CD4-positive, alpha-beta T cell treated with Interleukin-4 for 1 hour (primary cell): ENCODE results near the gene TBC1D19.

Experiments
- DNase-seq, 2 donors: peaks; one replicate each; pipeline ENCODE4 v3.0.0-alpha.2; 2020 to 2022

The TBC1D19 gene

DNA sequence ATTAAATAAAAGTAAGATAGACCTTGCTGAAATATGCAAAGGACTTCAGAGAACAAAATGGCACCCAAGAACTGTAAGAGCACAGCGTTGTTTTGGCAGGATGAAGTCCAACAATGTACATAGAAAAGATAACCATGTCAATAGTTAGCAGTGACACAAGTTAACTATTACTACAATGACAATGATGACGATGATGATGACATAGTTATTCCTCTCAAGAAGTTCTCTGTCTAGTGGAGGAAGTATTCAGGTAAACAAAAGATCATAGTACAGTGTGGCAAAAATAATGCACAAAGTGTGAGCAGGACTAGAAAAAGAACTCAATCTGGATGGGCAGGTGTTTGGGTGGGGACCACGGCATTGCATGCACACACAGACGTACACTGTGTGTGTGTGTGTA is 201.4 kb downstream of the TBC1D19 start:
- no peak for DNase-seq

DNA sequence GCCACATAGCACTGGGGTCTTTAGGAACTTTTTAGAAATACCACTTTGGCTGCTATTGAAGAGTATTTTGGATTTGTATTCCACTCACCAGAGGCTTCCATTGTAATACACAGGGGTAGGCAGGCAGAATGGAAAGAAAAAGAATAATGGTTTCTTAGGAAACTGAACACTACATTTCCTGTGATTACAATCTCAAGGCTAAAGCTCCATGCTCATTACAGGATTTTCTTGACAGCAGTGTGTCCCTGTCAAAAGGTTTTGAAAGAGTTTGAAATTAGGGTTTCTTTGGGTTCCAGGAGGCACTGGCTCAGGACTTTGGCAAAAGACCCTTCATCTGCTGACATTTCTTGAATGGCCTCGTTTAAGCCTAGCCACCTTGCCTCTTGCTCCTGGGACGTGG is 201.9 kb downstream of the TBC1D19 start:
- DNase-seq: no peak

DNA sequence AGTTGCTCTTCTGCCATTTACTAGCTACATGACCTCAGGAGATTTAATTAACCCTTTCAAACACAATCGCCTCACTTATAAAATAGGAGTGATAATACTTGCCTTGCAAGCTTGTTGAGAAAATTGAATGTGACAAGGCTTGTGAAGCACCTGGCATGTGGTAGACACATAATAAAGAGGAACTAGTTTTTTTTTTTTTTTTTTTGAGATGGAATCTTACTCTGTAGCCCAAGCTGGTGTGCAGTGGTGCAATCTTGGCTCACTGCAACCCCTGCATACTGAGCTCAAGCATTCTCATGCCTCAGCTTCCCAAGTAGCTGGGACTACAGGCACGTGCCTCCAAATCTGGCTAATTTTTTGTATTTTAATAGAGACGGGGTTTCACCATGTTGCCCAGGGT is 203.0 kb downstream of the TBC1D19 start:
- DNase-seq: no peak

GRCh38 chr4:26787461-26788340 is 203.8 kb downstream of the TBC1D19 start:
- peak; percentile 34 to 35 for DNase-seq

DNA sequence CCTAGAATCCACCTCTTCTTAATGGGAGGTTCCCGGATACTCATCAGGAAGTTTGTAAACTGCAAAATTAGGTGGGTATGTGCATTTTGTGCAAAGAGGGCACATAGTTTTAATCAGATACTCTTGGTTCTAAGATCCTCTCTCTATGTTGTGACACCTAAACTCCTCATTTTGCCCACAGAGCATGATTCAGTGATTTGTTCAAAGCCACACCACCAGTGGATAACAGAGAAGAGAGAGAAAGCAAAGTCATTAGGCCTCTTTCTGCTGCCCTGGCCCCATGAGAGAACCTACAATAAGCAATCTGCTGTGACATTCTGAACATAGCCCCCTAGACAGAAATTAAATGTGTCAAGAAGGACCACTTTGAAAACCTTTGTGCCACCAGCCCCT is 204.5 kb downstream of the TBC1D19 start:
- no peak for DNase-seq

- DNase-seq: no peak
Observed at GRCh38 chr4:26789208-26789607, 205.3 kb downstream of the TBC1D19 start.

- DNase-seq: no peak
Observed at GRCh38 chr4:26791346-26791745, 207.5 kb downstream of the TBC1D19 start.

DNA sequence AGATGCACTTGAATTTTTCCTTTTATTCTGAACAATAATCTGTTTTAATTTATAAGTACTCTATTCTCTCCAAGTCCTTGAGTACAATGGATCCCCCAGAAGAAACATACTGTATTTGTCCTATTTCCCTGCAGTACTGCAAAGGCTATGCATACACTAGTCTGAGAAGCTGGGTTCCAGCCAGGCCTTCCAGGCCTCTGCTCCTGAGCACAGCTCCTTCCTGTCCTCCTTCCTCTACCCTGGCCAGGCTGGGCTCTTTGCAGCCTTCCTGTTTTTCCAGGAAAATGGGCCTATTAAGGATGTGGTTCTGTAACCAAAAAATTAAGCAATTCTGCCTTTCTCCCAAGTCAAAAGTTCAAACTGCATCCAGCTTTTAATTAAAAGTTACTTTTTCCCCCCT is 208.8 kb downstream of the TBC1D19 start:
- DNase-seq: no peak

DNA sequence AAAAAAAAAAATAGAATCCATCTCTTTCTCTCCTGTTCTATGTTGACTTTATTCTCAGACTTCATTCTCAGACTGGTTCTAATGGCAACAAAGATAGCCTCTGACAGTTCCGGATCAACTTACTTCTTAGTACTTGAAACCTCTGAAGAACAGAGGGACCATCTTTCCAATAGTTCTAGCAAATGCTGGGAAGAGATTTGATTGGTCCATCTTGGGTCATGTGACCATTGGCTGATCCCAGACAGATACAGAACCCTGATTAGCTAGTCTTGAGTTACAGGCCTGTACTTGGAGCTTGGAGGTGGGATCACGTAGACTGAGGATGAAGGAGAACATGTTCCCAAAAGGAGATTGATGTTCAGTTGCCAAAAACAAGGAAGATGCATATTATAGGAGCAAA is 209.9 kb downstream of the TBC1D19 start:
- no peak for DNase-seq

DNA sequence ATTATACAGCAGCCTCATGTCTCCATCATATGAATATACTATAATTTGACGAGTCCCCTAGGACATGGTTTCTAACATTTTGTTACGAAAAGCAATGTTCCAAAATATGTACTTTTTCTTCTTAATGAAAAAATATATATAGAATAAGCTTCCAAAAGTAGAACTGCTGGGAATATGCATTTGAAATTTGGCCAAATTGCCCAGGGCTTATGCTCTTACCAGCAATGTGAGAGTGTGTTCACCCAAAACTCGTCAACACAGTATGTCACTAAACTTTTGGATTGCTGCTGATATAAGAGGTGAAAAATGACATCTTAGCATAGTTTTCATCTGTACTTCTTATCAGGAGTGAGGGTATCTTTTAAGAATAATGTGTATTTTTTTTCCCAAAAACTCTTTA is 212.2 kb downstream of the TBC1D19 start:
- DNase-seq: no peak

DNA sequence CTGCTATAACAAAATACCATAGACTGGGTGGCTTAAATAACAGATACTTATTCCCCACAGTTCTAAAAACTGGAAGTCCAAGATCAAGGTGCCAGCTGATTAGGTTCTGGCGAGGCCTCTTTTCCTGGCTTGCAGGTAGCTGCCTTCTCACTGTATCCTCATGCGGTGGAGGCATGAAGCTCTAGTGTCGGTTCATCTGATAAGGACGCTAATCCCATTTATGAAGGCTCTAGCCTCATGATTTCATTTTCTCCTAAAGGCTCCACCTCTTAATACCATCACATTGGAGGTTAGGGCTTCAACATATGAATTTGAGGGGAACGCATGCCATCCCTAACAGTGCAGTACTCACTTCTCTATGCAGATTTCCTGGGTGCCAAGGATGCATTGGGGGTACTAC is 218.9 kb downstream of the TBC1D19 start:
- no peak for DNase-seq

- no peak for DNase-seq
Observed at GRCh38 chr4:26803211-26803861, 219.5 kb downstream of the TBC1D19 start.

GRCh38 chr4:26804451-26804850 is 220.6 kb downstream of the TBC1D19 start:
- DNase-seq: no peak

- DNase-seq: no peak
Observed at GRCh38 chr4:26804925-26805324, 221.0 kb downstream of the TBC1D19 start.
